NCI-H187 (cell line): Measurements from ENCODE around the gene PUM1.

ENCODE experiments used
- DNase-seq, 2 experiments: peaks; one replicate each; lab custom pipeline; 2025; lab: John Stamatoyannopoulos, UW

The PUM1 gene

GRCh38 chr1:30929135-30929889 lies 136.2 kb downstream of the PUM1 start:
- peak in 1 of 2 experiments; percentile 7 for DNase-seq

DNA sequence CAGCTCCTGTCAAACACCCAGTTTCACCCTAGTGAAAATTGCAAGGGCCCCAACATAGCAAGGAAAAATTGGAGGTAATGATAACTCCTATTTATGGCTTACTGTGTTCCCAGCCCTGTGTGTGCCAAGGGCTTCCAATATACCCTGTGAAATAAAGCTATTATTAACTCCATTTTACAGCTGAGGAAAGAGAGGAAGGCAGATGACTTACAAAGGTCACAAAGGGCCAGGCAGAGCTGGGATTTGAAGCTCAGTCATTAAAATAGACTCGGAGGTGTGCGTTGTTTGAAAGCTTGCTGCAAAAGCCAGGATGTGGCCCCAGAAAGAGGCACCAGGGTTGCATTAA lies 136.8 kb downstream of the PUM1 start:
- DNase-seq, result no peak

DNA sequence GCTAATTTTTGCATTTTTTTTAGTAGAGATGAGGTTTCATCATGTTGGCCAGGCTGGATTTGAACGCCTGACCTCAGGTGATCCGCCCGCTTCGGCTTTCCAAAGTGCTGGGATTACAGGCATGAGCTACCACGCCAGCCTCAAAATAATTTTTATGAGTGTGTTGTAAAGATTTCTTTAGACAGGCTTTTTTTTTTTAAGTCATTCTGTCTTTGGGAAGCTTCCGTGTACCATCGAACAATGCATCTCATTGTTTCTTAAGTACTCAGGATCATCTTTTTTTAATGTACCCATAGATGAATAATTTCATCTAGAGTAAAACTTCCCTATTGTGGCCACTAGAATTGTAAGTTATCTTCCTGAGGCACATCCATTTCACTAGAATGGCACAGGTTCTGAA lies 137.3 kb downstream of the PUM1 start:
- DNase-seq, result no peak

GRCh38 chr1:30927448-30927847 lies 138.1 kb downstream of the PUM1 start:
- no peak for DNase-seq

- DNase-seq, result no peak
Measured at GRCh38 chr1:30923597-30923996, 141.9 kb downstream of the PUM1 start.

DNA sequence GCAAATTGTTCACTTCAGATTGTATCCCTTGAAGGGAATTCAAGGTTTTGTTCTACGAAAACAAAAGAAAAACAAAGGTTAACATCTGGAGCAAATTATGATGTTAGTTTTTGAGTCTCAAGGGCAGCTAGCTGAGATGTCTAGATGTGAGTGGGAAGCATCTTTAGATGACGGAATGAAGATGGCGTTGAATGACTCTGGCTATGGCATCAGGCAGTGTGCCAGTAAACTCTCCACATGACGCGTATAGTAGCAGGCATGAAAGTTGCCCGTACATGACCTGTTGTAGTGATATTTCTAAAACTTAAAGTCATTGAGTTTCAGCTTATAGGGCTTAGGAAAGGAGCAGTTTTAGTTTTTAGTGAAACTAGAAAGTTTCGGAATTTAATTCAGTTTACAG lies 144.7 kb downstream of the PUM1 start:
- DNase-seq, result no peak

DNA sequence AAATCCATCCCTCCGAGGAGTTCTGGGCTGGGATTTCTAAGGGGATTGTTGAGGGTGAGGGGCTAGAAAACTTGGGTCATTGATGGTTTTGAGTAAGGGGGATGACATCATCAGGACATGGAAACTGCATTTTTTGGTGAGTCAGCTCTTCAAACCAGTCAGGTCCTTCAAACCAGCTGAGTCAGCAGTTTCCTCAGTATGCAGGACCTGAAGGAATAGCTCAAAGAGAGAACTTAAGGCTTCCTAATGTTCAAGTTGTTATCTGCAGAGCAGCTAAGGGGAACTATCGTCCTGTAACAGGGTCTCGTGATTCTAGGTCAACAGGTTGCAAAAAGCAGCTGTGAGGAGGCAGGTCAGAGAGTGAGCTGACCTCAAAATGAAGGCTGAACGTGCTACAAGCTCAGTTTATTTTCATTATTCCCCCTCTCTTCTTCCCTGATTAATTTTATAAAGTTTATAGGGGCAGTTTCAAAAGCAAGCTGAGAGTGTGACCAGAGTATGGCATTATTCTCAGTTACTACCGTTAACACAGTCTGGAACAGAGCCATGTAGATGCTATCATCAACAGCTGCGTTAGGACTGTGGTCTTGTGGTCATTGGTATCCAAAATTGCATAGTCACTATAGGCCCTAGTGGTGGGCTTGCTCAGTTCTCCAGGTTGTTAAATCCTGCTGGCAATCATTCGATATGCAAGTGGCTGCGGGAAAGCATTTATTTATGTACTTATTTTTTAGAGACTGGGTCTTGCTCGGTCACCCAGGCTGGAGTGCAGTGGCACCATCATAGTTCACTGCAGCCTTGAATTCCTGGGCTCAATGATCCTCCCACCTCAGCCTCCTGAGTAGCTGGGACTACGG lies 146.3 kb downstream of the PUM1 start:
- no peak for DNase-seq

DNA sequence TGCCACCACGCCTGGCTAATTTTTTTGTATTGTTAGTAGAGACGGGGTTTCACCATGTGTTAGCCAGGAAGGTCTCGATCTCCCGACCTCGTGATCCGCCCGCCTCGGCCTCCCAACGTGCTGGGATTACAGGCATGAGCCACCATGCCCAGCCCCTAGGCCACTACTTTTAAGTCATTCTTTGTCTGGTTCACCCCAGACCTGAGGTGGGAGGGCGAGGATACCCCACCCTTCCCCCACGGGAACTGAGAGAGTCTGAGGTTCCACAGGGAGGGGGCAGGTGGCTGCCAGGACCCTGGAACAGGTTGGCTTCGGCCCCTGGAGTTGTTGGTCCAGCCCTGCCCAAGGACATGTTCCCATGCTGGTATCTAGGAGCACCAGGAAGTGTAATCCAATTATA lies 149.2 kb downstream of the PUM1 start:
- no peak for DNase-seq

DNA sequence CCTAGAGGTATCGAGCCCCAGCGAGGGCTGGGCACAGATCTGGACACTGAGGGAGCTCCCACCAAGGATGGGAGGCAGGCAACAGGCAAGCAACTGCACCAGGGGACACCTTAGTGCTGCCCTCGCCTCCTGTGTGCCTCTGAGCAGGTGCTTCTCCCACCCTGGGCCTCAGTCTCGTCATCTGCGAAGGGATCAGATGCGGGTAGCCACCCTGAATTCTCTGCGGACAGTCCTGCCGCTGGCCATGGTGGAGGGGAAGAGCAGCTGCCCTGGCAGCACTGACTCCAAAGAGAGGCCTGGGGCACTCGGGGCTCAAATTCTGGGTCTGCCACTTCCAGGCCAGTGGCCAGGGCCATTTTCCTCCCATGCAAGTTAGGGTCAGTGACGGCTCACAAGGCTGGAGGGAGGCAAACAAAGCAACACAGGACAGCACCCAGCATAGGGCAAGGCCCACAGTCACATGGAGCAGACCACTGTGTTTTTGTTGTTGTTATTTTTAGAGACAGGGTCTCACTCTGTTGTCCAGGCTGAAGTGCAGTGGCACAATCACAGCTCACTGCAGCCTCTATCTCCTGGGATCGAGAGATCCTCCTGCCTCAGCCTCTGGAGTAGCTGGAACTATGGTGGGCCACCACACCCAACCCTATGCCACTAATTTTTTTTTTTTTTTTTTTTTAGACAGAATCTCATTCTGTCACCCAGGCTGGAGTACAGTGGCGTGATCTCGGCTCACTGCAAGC lies 149.9 kb downstream of the PUM1 start:
- DNase-seq, result no peak

- DNase-seq, result no peak
Measured at GRCh38 chr1:30914931-30915330, 150.6 kb downstream of the PUM1 start.

GRCh38 chr1:30914587-30914922 lies 151.0 kb downstream of the PUM1 start:
- DNase-seq, result no peak

DNA sequence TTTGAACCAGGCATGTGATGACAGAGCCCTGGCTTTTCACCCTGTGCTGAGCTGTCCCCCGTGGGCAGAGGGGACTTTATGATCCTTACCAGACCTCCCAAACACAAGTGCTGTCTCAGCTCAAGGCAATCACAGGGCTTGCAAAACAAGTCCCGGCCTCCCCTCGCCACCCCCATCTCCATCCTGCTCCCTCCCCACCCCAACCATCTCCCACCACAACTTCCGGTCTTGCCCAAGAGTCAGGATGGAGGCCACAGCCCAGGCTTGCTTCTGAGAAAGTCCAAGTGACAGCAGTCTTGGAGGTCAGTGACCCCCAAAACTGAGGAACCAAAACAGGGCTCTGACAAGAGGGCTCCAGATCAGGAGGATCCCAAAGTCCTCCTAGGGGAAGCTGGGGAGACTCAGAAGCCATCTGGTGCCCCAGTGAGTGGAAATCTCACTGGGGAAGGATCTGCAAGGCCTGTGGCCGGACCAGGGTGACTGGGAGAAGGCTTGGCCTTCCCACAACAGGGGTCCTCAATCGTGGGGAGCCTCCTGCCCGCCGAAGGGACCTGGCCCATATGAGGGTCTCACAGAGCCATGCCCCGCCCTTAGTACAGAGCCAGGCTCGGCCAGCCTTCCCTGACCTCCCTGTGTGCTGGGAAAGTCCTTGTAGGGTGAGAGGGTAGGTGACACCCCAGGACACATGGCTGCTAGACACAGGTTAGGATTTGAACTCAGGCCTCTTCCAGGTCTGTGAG lies 152.4 kb downstream of the PUM1 start:
- no peak for DNase-seq

DNA sequence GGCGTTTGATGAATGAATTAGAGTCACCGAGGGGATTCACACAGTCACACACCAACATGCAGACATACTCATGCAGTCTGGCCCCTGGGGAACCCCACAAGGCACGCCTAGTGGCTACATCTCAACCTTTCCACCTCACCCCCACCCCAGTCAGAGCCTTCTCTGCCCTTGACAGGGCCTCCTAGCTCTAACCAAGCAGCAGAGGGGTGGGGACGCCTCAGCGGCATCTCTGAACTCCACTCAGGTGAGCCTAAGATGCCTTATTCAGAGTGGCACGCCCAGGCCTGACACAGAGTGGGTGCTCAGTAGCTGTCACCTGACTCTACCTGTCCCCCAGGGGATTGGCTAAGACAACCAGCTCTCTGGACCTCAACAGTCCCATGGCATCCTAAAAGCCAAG lies 153.3 kb downstream of the PUM1 start:
- DNase-seq, result no peak

GRCh38 chr1:30911059-30911954 lies 154.2 kb downstream of the PUM1 start:
- DNase-seq, result peak; percentile 55 to 77

GRCh38 chr1:30909365-30910068 lies 156.0 kb downstream of the PUM1 start:
- DNase-seq, result no peak

DNA sequence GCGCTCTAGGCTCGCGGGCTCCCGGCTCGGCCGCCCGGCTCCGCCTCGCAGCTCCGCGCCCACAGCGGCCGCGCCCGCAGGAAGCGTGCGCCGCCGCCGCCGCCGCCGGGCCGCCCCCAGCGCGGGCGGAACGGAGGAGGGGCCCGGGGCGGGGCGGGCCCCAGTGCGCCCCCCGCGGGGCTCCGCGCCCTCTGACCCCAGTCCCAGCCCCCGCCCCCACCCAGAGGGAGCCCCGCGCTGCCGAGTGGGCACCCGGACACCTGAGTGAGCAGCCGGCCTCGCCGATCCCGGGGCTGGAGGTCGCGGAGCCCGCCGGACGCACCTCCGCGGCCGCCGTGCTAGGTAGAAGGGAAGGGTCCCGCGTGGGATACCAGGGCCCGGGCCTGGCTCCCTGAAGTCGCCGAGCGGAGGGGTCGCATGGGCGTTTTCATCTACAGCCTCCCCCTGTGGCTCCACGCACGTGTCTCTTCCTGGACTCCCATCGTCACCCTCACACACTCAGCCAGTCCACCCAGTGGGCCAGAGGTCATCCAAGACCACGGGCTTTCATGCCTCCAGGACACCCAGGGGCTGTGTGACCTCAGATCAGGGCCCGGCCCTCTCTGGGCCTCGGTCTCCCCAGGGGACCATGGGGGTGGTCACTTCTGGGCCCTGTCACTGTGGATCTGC lies 156.7 kb downstream of the PUM1 start, which contains the start of gene SDC3:
Gene SDC3 (minus strand): TSS at position 63 of the 669 bp plus-strand sequence. CDS start 172 bp downstream, outside the sequence.
- peak in 1 of 2 experiments; percentile 18 for DNase-seq

GRCh38 chr1:30908316-30908695 lies 157.2 kb downstream of the PUM1 start:
- DNase-seq, result no peak

DNA sequence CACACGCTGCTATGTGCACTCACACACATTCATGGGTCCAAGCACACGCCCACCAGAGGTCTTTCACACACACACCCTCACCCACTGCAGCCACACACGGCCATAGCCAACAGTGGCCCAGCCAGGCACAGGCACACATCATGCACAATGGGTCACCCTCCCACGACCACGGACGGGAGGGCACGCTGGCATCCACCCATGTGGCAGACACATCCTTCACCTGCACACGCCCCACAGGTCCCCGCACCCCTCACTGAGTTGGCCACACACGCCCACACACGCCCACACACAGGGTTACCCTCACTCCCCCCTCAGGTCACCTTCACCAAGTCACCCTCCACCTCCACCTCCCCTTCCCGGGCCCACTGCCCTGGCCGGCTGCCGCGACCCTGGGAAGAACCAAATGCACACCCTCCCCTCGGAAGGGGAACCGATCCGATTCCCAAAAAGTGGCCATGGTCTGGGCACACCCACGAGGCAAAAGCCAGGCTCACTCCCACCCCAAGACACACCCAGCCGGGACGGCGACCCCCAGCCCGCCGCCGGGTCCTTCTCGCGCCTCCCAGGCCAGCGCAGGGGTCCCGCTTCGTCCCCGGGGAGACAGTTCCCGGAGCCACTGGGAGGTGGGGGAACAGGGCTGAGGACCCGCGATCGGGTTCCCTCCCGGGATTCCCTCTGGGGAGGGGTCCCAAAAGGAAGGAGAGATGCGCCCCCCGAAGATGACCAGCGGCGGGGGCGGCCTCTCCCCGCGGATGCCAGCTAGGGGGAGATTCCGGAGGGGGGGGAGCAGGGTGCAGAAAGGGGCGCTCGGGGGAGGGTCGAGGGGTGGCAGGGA lies 157.8 kb downstream of the PUM1 start:
- no peak for DNase-seq
